ENCODE data around the gene MEOX2. TPM values are rescaled to one million over a fixed set of nuclear protein-coding genes. Genes with fewer than 3 reads are reported as not detected.
A peak's percentile ranks its signal among the peaks of the same experiment; 100 is the strongest.

The MEOX2 gene
- total RNA-seq, 6 experiments from 2014 or later: not detected

- H3K27me3 Mint-ChIP-seq (ENCODE audit: insufficient read depth): peaks cover 41% of the 10 kb centered on the region
- H3K4me3 Mint-ChIP-seq: peak overlapping the region; percentile 68; the same call in 1 of the 2 replicates
- H3K27ac Mint-ChIP-seq: no peak overlapping the region
- no peaks in the 10 kb centered on the region for H3K36me3 Mint-ChIP-seq (ENCODE audit: low read depth)
- H3K9me3 Mint-ChIP-seq: no peaks in the 10 kb centered on the region
- TF ChIP-seq CTCF (IDR thresholded peaks at IDR 0.05): no peak
- no peak for DNase-seq
- H3K4me1 Mint-ChIP-seq (ENCODE audit: low read depth): peaks cover 34% of the 10 kb centered on the region
Measured at GRCh38 chr7:15684871-15685270, 1.6 kb downstream of the MEOX2 start.

- TF ChIP-seq CTCF (IDR thresholded peaks at IDR 0.05): no peak
- DNase-seq: no peak
- Mint-ChIP-seq H3K27ac (no peak overlapping the region), H3K9me3 (no peaks in the 10 kb centered on the region), H3K4me3 (no peak overlapping the region), H3K4me1 (ENCODE audit: low read depth) (peaks cover 34% of the 10 kb centered on the region), H3K36me3 (ENCODE audit: low read depth) (no peaks in the 10 kb centered on the region), H3K27me3 (ENCODE audit: insufficient read depth) (peaks cover 41% of the 10 kb centered on the region)
Measured at GRCh38 chr7:15684111-15684800, 2.2 kb downstream of the MEOX2 start.

GRCh38 chr7:15682751-15683245 lies 3.7 kb downstream of the MEOX2 start:
- TF ChIP-seq CTCF (IDR thresholded peaks at IDR 0.05): no peak
- Mint-ChIP-seq H3K27me3 (ENCODE audit: insufficient read depth) (peaks cover 36% of the 10 kb centered on the region), H3K27ac (no peak overlapping the region), H3K4me3 (no peak overlapping the region), H3K4me1 (ENCODE audit: low read depth) (peaks cover 25% of the 10 kb centered on the region), H3K36me3 (ENCODE audit: low read depth) (no peaks in the 10 kb centered on the region), H3K9me3 (no peaks in the 10 kb centered on the region)
- DNase-seq: no peak

GRCh38 chr7:15682111-15682510 lies 4.4 kb downstream of the MEOX2 start:
- TF ChIP-seq CTCF (IDR thresholded peaks at IDR 0.05): no peak
- H3K36me3 Mint-ChIP-seq (ENCODE audit: low read depth): no peaks in the 10 kb centered on the region
- no peaks in the 10 kb centered on the region for H3K9me3 Mint-ChIP-seq
- no peak overlapping the region for H3K27ac Mint-ChIP-seq
- DNase-seq: no peak
- H3K4me3 Mint-ChIP-seq: no peak overlapping the region
- peaks cover 29% of the 10 kb centered on the region for H3K27me3 Mint-ChIP-seq (ENCODE audit: insufficient read depth)
- H3K4me1 Mint-ChIP-seq (ENCODE audit: low read depth): peaks cover 18% of the 10 kb centered on the region

GRCh38 chr7:15681631-15682030 lies 4.9 kb downstream of the MEOX2 start:
- Mint-ChIP-seq H3K4me1 (ENCODE audit: low read depth) (peaks cover 14% of the 10 kb centered on the region), H3K36me3 (ENCODE audit: low read depth) (no peaks in the 10 kb centered on the region), H3K9me3 (no peaks in the 10 kb centered on the region), H3K27ac (no peak overlapping the region), H3K4me3 (no peak overlapping the region), H3K27me3 (ENCODE audit: insufficient read depth) (peaks cover 26% of the 10 kb centered on the region)
- no peak for DNase-seq
- TF ChIP-seq CTCF (IDR thresholded peaks at IDR 0.05): no peak

Measured in HFFc6 (cell line).